MM.1S (cell line): ENCODE results near the gene PSMD3.

Experiments used
- DNase-seq: peaks from one replicate; pipeline ENCODE4 v3.0.0-alpha.2; 2015
- H2AFZ ChIP-seq: fragments of 300-600 bp; sonication (generic); 2 replicates; pipeline ENCODE4 v1.6.0; 2016; ENCODE audit warnings: antibody characterized with exemption, low read length
- H3F3A ChIP-seq: fragments of 300-600 bp; sonication (generic); 2 replicates; pipeline ENCODE4 v1.6.1; 2016; ENCODE audit warnings: mild to moderate bottlenecking, antibody characterized with exemption, low read length, moderate library complexity, mixed read lengths; ENCODE audit not compliant: insufficient read depth
- H3K27ac ChIP-seq: fragments of 300-600 bp; sonication (generic); 2 replicates; pipeline ENCODE4 v1.5.1; 2016; ENCODE audit warnings: mild to moderate bottlenecking, low read length
- H3K27me3 ChIP-seq: fragments of 300-600 bp; sonication (generic); replicated peaks from 2 replicates; pipeline ENCODE4 v1.6.0; 2016; ENCODE audit warnings: low read length; ENCODE audit not compliant: insufficient read depth
- H3K36me3 ChIP-seq: fragments of 300-600 bp; sonication (generic); replicated peaks from 2 replicates; pipeline ENCODE4 v1.6.1; 2016; ENCODE audit warnings: mild to moderate bottlenecking, low read length, mixed read lengths; ENCODE audit not compliant: insufficient read depth
- H3K4me1 ChIP-seq: fragments of 300-600 bp; sonication (generic); 2 replicates; pipeline ENCODE4 v1.6.1; 2016; ENCODE audit warnings: low read length, mixed read lengths
- H3K4me2 ChIP-seq: fragments of 300-600 bp; sonication (generic); 2 replicates; pipeline ENCODE4 v1.6.0; 2016; ENCODE audit warnings: low read depth, low read length
- H3K4me3 ChIP-seq: fragments of 300-600 bp; sonication (generic); 2 replicates; pipeline ENCODE4 v1.5.1; 2016; ENCODE audit warnings: low read length, mixed read lengths
- H3K79me2 ChIP-seq: fragments of 300-600 bp; sonication (generic); 2 replicates; pipeline ENCODE4 v1.6.1; 2016; ENCODE audit warnings: mixed run types, low read length, mixed read lengths
- H3K9ac ChIP-seq: fragments of 300-600 bp; sonication (generic); 2 replicates; pipeline ENCODE4 v1.6.1; 2016; ENCODE audit warnings: low read length, mixed read lengths
- H3K9me2 ChIP-seq: fragments of 300-600 bp; sonication (generic); replicated peaks from 2 replicates; pipeline ENCODE4 v1.6.1; 2016; ENCODE audit warnings: mild to moderate bottlenecking, low read length, mixed read lengths; ENCODE audit not compliant: insufficient read depth
- H3K9me3 ChIP-seq: fragments of 300-600 bp; sonication (generic); replicated peaks from 2 replicates; pipeline ENCODE4 v1.6.1; 2016; ENCODE audit warnings: mild to moderate bottlenecking, low read length, mixed read lengths; ENCODE audit not compliant: insufficient read depth
- H4K20me1 ChIP-seq: fragments of 300-600 bp; sonication (generic); 2 replicates; pipeline ENCODE4 v1.6.1; 2016; ENCODE audit warnings: mild to moderate bottlenecking, low read length, moderate library complexity, mixed read lengths; ENCODE audit not compliant: insufficient read depth
- CTCF ChIP-seq: fragments of 300-600 bp; sonication (generic); IDR thresholded peaks from 2 replicates; pipeline ENCODE4 v1.5.1; 2016; ENCODE audit warnings: antibody characterized with exemption, low read length, mixed read lengths
- EZH2 ChIP-seq: fragments of 300-600 bp; sonication (generic); optimal IDR thresholded peaks from 2 replicates; pipeline ENCODE3; 2017; ENCODE audit warnings: low read depth, mild to moderate bottlenecking, antibody characterized with exemption, low read length, mixed read lengths
- EZH2phosphoT487 ChIP-seq: fragments of 300-600 bp; sonication (generic); IDR thresholded peaks from 2 replicates; pipeline ENCODE4 v1.6.1; 2018; ENCODE audit warnings: antibody characterized with exemption, low read length

The PSMD3 gene

GRCh38 chr17:39980351-39981206, at the start of gene PSMD3:
TSS of gene PSMD3 (plus strand) at chr17:39980807. CDS start at chr17:39980971, 164 bp downstream.
- H4K20me1 ChIP-seq, result peaks cover 6% of the 10 kb centered on the region; the same call in 1 of the 2 replicates
- peaks cover 7% of the 10 kb centered on the region for H3K36me3 ChIP-seq
- H3K4me3 ChIP-seq, result peak within 1 kb of the TSS; percentile 90
- H3K4me2 ChIP-seq, result peak within 1 kb of the TSS; percentile 93
- H3K9ac ChIP-seq, result peak within 1 kb of the TSS; percentile 99
- peaks cover 6% of the 10 kb centered on the region; the same call in 1 of the 2 replicates for H3K27me3 ChIP-seq
- DNase-seq, result peak; percentile 99
- H3K9me3 ChIP-seq, result no peaks in the 10 kb centered on the region
- peak within 1 kb of the TSS; percentile 83 for H3K27ac ChIP-seq
- TF ChIP-seq EZH2phosphoT487 (no peak), EZH2 (no peak), CTCF (peak; percentile 72)
- H2AFZ ChIP-seq, result peak within 1 kb of the TSS; percentile 92
- peaks cover 17% of the 10 kb centered on the region; the same call in 1 of the 2 replicates for H3K4me1 ChIP-seq
- H3K9me2 ChIP-seq, result no peaks in the 10 kb centered on the region
- peaks cover 47% of the 10 kb centered on the region for H3K79me2 ChIP-seq
- H3F3A ChIP-seq, result no peaks in the 10 kb centered on the region

- TF ChIP-seq CTCF (no peak), EZH2 (no peak), EZH2phosphoT487 (no peak)
- no peaks in the 10 kb centered on the region for H3F3A ChIP-seq
- no peaks in the 10 kb centered on the region for H3K9me2 ChIP-seq
- H4K20me1 ChIP-seq, result no peaks in the 10 kb centered on the region
- H3K4me2 ChIP-seq, result no peak overlapping the region
- H3K36me3 ChIP-seq, result no peaks in the 10 kb centered on the region
- H2AFZ ChIP-seq, result no peak overlapping the region
- H3K9ac ChIP-seq, result no peak overlapping the region
- H3K4me3 ChIP-seq, result no peak overlapping the region
- H3K9me3 ChIP-seq, result no peaks in the 10 kb centered on the region
- no peaks in the 10 kb centered on the region for H3K79me2 ChIP-seq
- H3K27me3 ChIP-seq, result no peaks in the 10 kb centered on the region
- H3K4me1 ChIP-seq, result peaks cover 10% of the 10 kb centered on the region
- H3K27ac ChIP-seq, result no peak overlapping the region
- no peak for DNase-seq
Measured at GRCh38 chr17:39933912-39934311, 46.7 kb upstream of the PSMD3 start.

- H3K9me2 ChIP-seq, result no peaks in the 10 kb centered on the region
- no peaks in the 10 kb centered on the region for H3K27me3 ChIP-seq
- DNase-seq, result no peak
- H3K9ac ChIP-seq, result no peak overlapping the region
- no peaks in the 10 kb centered on the region for H3K79me2 ChIP-seq
- no peak overlapping the region for H3K27ac ChIP-seq
- peaks cover 10% of the 10 kb centered on the region for H3K4me1 ChIP-seq
- no peak overlapping the region for H3K4me3 ChIP-seq
- H3K4me2 ChIP-seq, result no peak overlapping the region
- H3K9me3 ChIP-seq, result no peaks in the 10 kb centered on the region
- 0 out of 2 replicates have a peak, but pooled peaks cover 2% of the 10 kb centered on the region for H3F3A ChIP-seq
- no peak overlapping the region for H2AFZ ChIP-seq
- H3K36me3 ChIP-seq, result no peaks in the 10 kb centered on the region
- H4K20me1 ChIP-seq, result no peaks in the 10 kb centered on the region
- TF ChIP-seq CTCF, result no peak
Measured at GRCh38 chr17:39934324-39934723, 46.3 kb upstream of the PSMD3 start.
